ENCODE measurements around the gene STXBP6. TPM values are rescaled to one million over a fixed set of nuclear protein-coding genes. Genes with fewer than 3 reads are reported as not detected.

STXBP6 gene
- total RNA-seq, 1 experiment from 2014 or later: 32.2 TPM

GRCh38 chr14:25006961-25007795 lies 42.8 kb downstream of the STXBP6 start:
- POLR2A ChIA-PET: interaction anchor here (0.5 kb wide), 1 partner anchor 28 kb away, joined by 3 read pairs; no protein-coding TSS in a partner anchor

GRCh38 chr14:25006031-25006430 lies 43.9 kb downstream of the STXBP6 start:
- Mint-ChIP-seq H3K9me3 (ENCODE audit: unreplicated experiment) (peaks cover 6% of the 10 kb centered on the region), H3K27ac (ENCODE audit: unreplicated experiment) (peak overlapping the region; percentile 5), H3K4me1 (ENCODE audit: low read depth, unreplicated experiment) (peaks cover 59% of the 10 kb centered on the region), H3K4me3 (ENCODE audit: unreplicated experiment) (no peak overlapping the region), H3K27me3 (ENCODE audit: insufficient read depth, unreplicated experiment) (no peaks in the 10 kb centered on the region), H3K36me3 (ENCODE audit: insufficient read depth, unreplicated experiment) (peaks cover 13% of the 10 kb centered on the region)
- Histone ChIP-seq H3K36me3 (ENCODE audit: control insufficient read depth, insufficient read depth, low read length) (no peaks in the 10 kb centered on the region), H3K4me3 (ENCODE audit: low read depth, low read length) (no peak overlapping the region), H3K4me1 (peaks cover 89% of the 10 kb centered on the region), H3K27me3 (replicated peaks; ENCODE audit: control insufficient read depth, insufficient read depth, low read length) (no peaks in the 10 kb centered on the region), H3K9me3 (peaks cover 4% of the 10 kb centered on the region; the same call in 1 of the 2 replicates)
- POLR2A ChIA-PET: no interaction called here
- intact Hi-C loops (cut with micrococcal nuclease; ENCODE audit: unreplicated experiment): no loop called here
- no peak for DNase-seq
- CTCF ChIA-PET: no interaction called here
- BruUV-seq (replicated peaks): no TSS peak
- TF ChIP-seq, protein P1, sequence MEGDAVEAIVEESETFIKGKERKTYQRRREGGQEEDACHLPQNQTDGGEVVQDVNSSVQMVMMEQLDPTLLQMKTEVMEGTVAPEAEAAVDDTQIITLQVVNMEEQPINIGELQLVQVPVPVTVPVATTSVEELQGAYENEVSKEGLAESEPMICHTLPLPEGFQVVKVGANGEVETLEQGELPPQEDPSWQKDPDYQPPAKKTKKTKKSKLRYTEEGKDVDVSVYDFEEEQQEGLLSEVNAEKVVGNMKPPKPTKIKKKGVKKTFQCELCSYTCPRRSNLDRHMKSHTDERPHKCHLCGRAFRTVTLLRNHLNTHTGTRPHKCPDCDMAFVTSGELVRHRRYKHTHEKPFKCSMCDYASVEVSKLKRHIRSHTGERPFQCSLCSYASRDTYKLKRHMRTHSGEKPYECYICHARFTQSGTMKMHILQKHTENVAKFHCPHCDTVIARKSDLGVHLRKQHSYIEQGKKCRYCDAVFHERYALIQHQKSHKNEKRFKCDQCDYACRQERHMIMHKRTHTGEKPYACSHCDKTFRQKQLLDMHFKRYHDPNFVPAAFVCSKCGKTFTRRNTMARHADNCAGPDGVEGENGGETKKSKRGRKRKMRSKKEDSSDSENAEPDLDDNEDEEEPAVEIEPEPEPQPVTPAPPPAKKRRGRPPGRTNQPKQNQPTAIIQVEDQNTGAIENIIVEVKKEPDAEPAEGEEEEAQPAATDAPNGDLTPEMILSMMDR (IDR thresholded peaks at IDR 0.05; ENCODE audit: insufficient read depth in 1 of 2, low read depth in 1 of 2, low read length in 1 of 2, severe bottlenecking in 1 of 2, unreplicated experiment in 1 of 2): no peak

More at GRCh38 chr14:25006961-25007795, 42.8 kb downstream of the STXBP6 start:
- Mint-ChIP-seq H3K4me3 (ENCODE audit: unreplicated experiment) (peak overlapping the region; percentile 6), H3K36me3 (ENCODE audit: insufficient read depth, unreplicated experiment) (peaks cover 12% of the 10 kb centered on the region), H3K27ac (ENCODE audit: unreplicated experiment) (peak overlapping the region; percentile 5), H3K4me1 (ENCODE audit: low read depth, unreplicated experiment) (peaks cover 57% of the 10 kb centered on the region), H3K9me3 (ENCODE audit: unreplicated experiment) (peaks cover 6% of the 10 kb centered on the region), H3K27me3 (ENCODE audit: insufficient read depth, unreplicated experiment) (no peaks in the 10 kb centered on the region)
- Histone ChIP-seq H3K9me3 (no peaks in the 10 kb centered on the region), H3K4me1 (peaks cover 88% of the 10 kb centered on the region), H3K36me3 (ENCODE audit: control insufficient read depth, insufficient read depth, low read length) (no peaks in the 10 kb centered on the region), H3K27me3 (replicated peaks; ENCODE audit: control insufficient read depth, insufficient read depth, low read length) (no peaks in the 10 kb centered on the region), H3K4me3 (ENCODE audit: low read depth, low read length) (no peak overlapping the region)
- DNase-seq: peak; percentile 27 to 42
- CTCF ChIA-PET: interaction anchor here (1.2 kb wide), 1 partner anchor 189 kb away, joined by 3 read pairs; no protein-coding TSS in a partner anchor
- TF ChIP-seq, protein P1 (IDR thresholded peaks at IDR 0.05; ENCODE audit: insufficient read depth in 1 of 2, low read depth in 1 of 2, low read length in 1 of 2, severe bottlenecking in 1 of 2, unreplicated experiment in 1 of 2): no peak
- TSS peak; percentile 63 for BruUV-seq (replicated peaks)
- intact Hi-C loops (cut with micrococcal nuclease; ENCODE audit: unreplicated experiment): no loop called here

GRCh38 chr14:25004389-25004809 lies 45.5 kb downstream of the STXBP6 start:
- BruUV-seq (replicated peaks): no TSS peak
- Mint-ChIP-seq H3K4me1 (ENCODE audit: low read depth, unreplicated experiment) (peaks cover 46% of the 10 kb centered on the region), H3K9me3 (ENCODE audit: unreplicated experiment) (peaks cover 6% of the 10 kb centered on the region), H3K27me3 (ENCODE audit: insufficient read depth, unreplicated experiment) (no peaks in the 10 kb centered on the region), H3K27ac (ENCODE audit: unreplicated experiment) (peak overlapping the region; percentile 48), H3K36me3 (ENCODE audit: insufficient read depth, unreplicated experiment) (peaks cover 13% of the 10 kb centered on the region), H3K4me3 (ENCODE audit: unreplicated experiment) (no peak overlapping the region)
- H3K4me3 ChIP-seq (ENCODE audit: low read depth, low read length): no peak overlapping the region
- POLR2A ChIA-PET: no interaction called here
- intact Hi-C loops (cut with micrococcal nuclease; ENCODE audit: unreplicated experiment): no loop called here
- H3K27me3 ChIP-seq (replicated peaks; ENCODE audit: control insufficient read depth, insufficient read depth, low read length): no peaks in the 10 kb centered on the region
- TF ChIP-seq, protein P1 (IDR thresholded peaks at IDR 0.05; ENCODE audit: insufficient read depth in 1 of 2, low read depth in 1 of 2, low read length in 1 of 2, severe bottlenecking in 1 of 2, unreplicated experiment in 1 of 2): no peak
- H3K4me1 ChIP-seq: peaks cover 76% of the 10 kb centered on the region
- no peak for DNase-seq
- no peaks in the 10 kb centered on the region for H3K36me3 ChIP-seq (ENCODE audit: control insufficient read depth, insufficient read depth, low read length)
- H3K9me3 ChIP-seq: peaks cover 4% of the 10 kb centered on the region; the same call in 1 of the 2 replicates
- CTCF ChIA-PET: no interaction called here

Data from Caco-2 (cell line).